Muscle layer of colon (tissue), 2 donors: Measurements from ENCODE around the gene SPIN3.
A peak's percentile ranks its signal among the peaks of the same experiment; 100 is the strongest.
"Not testable (repeated sequence)": the region's sequence is repeated elsewhere in the genome, so short reads cannot be mapped to it uniquely, and the experiment has no call there.

Experiments used
- H3K27ac ChIP-seq: one replicate; pipeline ENCODE4 v1.7.0; 2013; ENCODE audit warnings: low read depth, mild to moderate bottlenecking, low read length, moderate library complexity
- H3K27me3 ChIP-seq, 2 donors: one replicate each; pipeline ENCODE4 v1.7.0; 2013; ENCODE audit warnings: low read length in 2 of 2, mild to moderate bottlenecking in 2 of 2; ENCODE audit not compliant: insufficient read depth in 2 of 2, control insufficient read depth in 1 of 2
- H3K36me3 ChIP-seq: one replicate; pipeline ENCODE4 v1.7.0; 2013; ENCODE audit warnings: mild to moderate bottlenecking, low read length; ENCODE audit not compliant: insufficient read depth
- H3K4me1 ChIP-seq: one replicate; pipeline ENCODE4 v1.7.0; 2013; ENCODE audit warnings: mild to moderate bottlenecking, low read length; ENCODE audit not compliant: insufficient read depth
- H3K4me3 ChIP-seq, 2 donors: one replicate each; pipeline ENCODE4 v1.7.0; 2013; ENCODE audit warnings: low read length in 2 of 2, low read depth in 1 of 2, mild to moderate bottlenecking in 1 of 2, moderate library complexity in 1 of 2
- H3K9ac ChIP-seq: one replicate; pipeline ENCODE4 v1.7.0; 2013; ENCODE audit warnings: low read length
- H3K9me3 ChIP-seq: one replicate; pipeline ENCODE4 v1.7.0; 2013; ENCODE audit warnings: mild to moderate bottlenecking, low read length
- donor health status: abdominal sarcoma.
- donor health status: Adenocarcinoma of cecum.

Gene SPIN3

GRCh38 chrX:56995271-56995994, at the start of gene SPIN3:
SPIN3 (minus strand) TSS chrX:56995541; CDS start chrX:56994947, 594 bp downstream.
- H3K27me3 ChIP-seq: peaks cover 0 to 5% of the 10 kb centered on the region in 2 donors
- H3K4me3 ChIP-seq: peak within 1 kb of the TSS; percentile 74
- peak within 1 kb of the TSS; percentile 44 for H3K9ac ChIP-seq
- no peaks in the 10 kb centered on the region for H3K4me1 ChIP-seq
- H3K27ac ChIP-seq: peak within 1 kb of the TSS; percentile 21
- H3K36me3 ChIP-seq: no peaks in the 10 kb centered on the region
- H3K9me3 ChIP-seq: no peaks in the 10 kb centered on the region

- H3K27me3 ChIP-seq: peaks cover 7 to 11% of the 10 kb centered on the region in 2 donors
- no peaks in the 10 kb centered on the region for H3K36me3 ChIP-seq
- H3K9ac ChIP-seq: no peak overlapping the region
- no peaks in the 10 kb centered on the region for H3K9me3 ChIP-seq
- no peak overlapping the region for H3K4me3 ChIP-seq
- H3K27ac ChIP-seq: no peak overlapping the region
- H3K4me1 ChIP-seq: no peaks in the 10 kb centered on the region
These were observed 48.9 kb upstream of the SPIN3 start for GRCh38 chrX:57044245-57044644.

- H3K27me3 ChIP-seq, H3K4me3 ChIP-seq, H3K9me3 ChIP-seq, H3K4me1 ChIP-seq, H3K27ac ChIP-seq, H3K36me3 ChIP-seq, H3K9ac ChIP-seq: not testable (repeated sequence)
These were observed 41.9 kb upstream of the SPIN3 start for GRCh38 chrX:57037265-57037664.

- Histone ChIP-seq H3K9me3 (no peaks in the 10 kb centered on the region), H3K9ac (peak overlapping the region; percentile 44), H3K4me1 (no peaks in the 10 kb centered on the region), H3K36me3 (no peaks in the 10 kb centered on the region), H3K27me3 (peaks cover 0 to 5% of the 10 kb centered on the region in 2 donors), H3K27ac (peak overlapping the region; percentile 21), H3K4me3 (peak overlapping the region; percentile 74)
These were observed 718 bp downstream of the SPIN3 start for GRCh38 chrX:56994375-56995270.

GRCh38 chrX:56987741-56988140, 7.6 kb downstream of the SPIN3 start:
- no peak overlapping the region for H3K9ac ChIP-seq
- no peak overlapping the region for H3K4me3 ChIP-seq
- H3K27me3 ChIP-seq: no peaks in the 10 kb centered on the region
- no peaks in the 10 kb centered on the region for H3K36me3 ChIP-seq
- no peaks in the 10 kb centered on the region for H3K4me1 ChIP-seq
- no peak overlapping the region for H3K27ac ChIP-seq
- H3K9me3 ChIP-seq: no peaks in the 10 kb centered on the region

GRCh38 chrX:56986138-56986537, 9.2 kb downstream of the SPIN3 start:
- H3K27me3 ChIP-seq: no peaks in the 10 kb centered on the region
- H3K9me3 ChIP-seq: no peaks in the 10 kb centered on the region
- H3K27ac ChIP-seq: no peak overlapping the region
- no peaks in the 10 kb centered on the region for H3K36me3 ChIP-seq
- no peak overlapping the region for H3K4me3 ChIP-seq
- H3K4me1 ChIP-seq: no peaks in the 10 kb centered on the region
- no peak overlapping the region for H3K9ac ChIP-seq

- Histone ChIP-seq H3K36me3 (peaks cover 8% of the 10 kb centered on the region), H3K4me1 (no peaks in the 10 kb centered on the region), H3K4me3 (no peak overlapping the region), H3K27me3 (no peaks in the 10 kb centered on the region), H3K9ac (no peak overlapping the region), H3K9me3 (no peaks in the 10 kb centered on the region), H3K27ac (no peak overlapping the region)
These were observed 17.2 kb downstream of the SPIN3 start for GRCh38 chrX:56978172-56978571.

- Histone ChIP-seq H3K9ac (no peak overlapping the region), H3K4me1 (no peaks in the 10 kb centered on the region), H3K27me3 (no peaks in the 10 kb centered on the region), H3K36me3 (peaks cover 8% of the 10 kb centered on the region), H3K4me3 (no peak overlapping the region), H3K27ac (no peak overlapping the region), H3K9me3 (no peaks in the 10 kb centered on the region)
These were observed 19.7 kb downstream of the SPIN3 start for GRCh38 chrX:56975611-56976010.

GRCh38 chrX:56974408-56974807, 20.9 kb downstream of the SPIN3 start:
- peaks cover 8% of the 10 kb centered on the region for H3K36me3 ChIP-seq
- H3K4me1 ChIP-seq: no peaks in the 10 kb centered on the region
- H3K4me3 ChIP-seq: no peak overlapping the region
- no peaks in the 10 kb centered on the region for H3K27me3 ChIP-seq
- H3K9me3 ChIP-seq: no peaks in the 10 kb centered on the region
- no peak overlapping the region for H3K9ac ChIP-seq
- no peak overlapping the region for H3K27ac ChIP-seq

- Histone ChIP-seq H3K9ac (no peak overlapping the region), H3K27me3 (no peaks in the 10 kb centered on the region), H3K9me3 (no peaks in the 10 kb centered on the region), H3K4me3 (no peak overlapping the region), H3K36me3 (no peaks in the 10 kb centered on the region), H3K4me1 (no peaks in the 10 kb centered on the region), H3K27ac (no peak overlapping the region)
These were observed 25.8 kb downstream of the SPIN3 start for GRCh38 chrX:56969559-56969958.

GRCh38 chrX:56968980-56969379, 26.4 kb downstream of the SPIN3 start:
- H3K9ac ChIP-seq: no peak overlapping the region
- no peak overlapping the region for H3K4me3 ChIP-seq
- no peaks in the 10 kb centered on the region for H3K27me3 ChIP-seq
- no peaks in the 10 kb centered on the region for H3K4me1 ChIP-seq
- H3K36me3 ChIP-seq: no peaks in the 10 kb centered on the region
- H3K27ac ChIP-seq: no peak overlapping the region
- H3K9me3 ChIP-seq: no peaks in the 10 kb centered on the region
